HepG2 (cell line): ENCODE results near the gene CAPN9. TPM values are rescaled to one million over a fixed set of nuclear protein-coding genes. Genes with fewer than 3 reads are reported as not detected.

ENCODE experiments used
- ATAC-seq: fragments of 200-7000 bp; cut with Tn5 transposase; 3 replicates; pipeline ENCODE4 v1.9.1; 2020; ENCODE audit warnings: mild to moderate bottlenecking, moderate library complexity
- BruUV-seq: library from RNA; stranded (reverse); fragments of 400-500 nt; replicated peaks from 2 replicates; lab custom pipeline; 2021; lab: Mats Ljungman, UMichigan
- CTCF ChIA-PET: fragments of 300-600 bp; formaldehyde crosslinking; extraction: SDS; loops from one replicate; lab custom pipeline; 2021; ENCODE audit warnings: low total read pairs, inconsistent platforms, low intra/inter-chr PET ratio; lab: Yijun Ruan, JAX
- POLR2A ChIA-PET: fragments of 350-600 bp; sonication (Branson Sonifier 250); formaldehyde crosslinking; loops from one replicate; lab custom pipeline; 2020; ENCODE audit warnings: antibody characterized with exemption, inconsistent platforms; lab: Yijun Ruan, JAX
- DNase-seq: peaks from one replicate; pipeline ENCODE4 v3.0.0-alpha.2; 2015; ENCODE audit warnings: low spot score
- FAIRE-seq: peaks from 3 replicates; lab custom pipeline; 2011; peaks lifted over from hg19 to GRCh38; lab: Jason Lieb, UNC
- H2AFZ ChIP-seq: one replicate; pipeline ENCODE4 v1.6.1; 2011; ENCODE audit warnings: low read length, inconsistent platforms
- H3K27ac ChIP-seq: fragments of 300-600 bp; 3 replicates; pipeline ENCODE4 v1.8.0; 2011; ENCODE audit warnings: mixed run types, mild to moderate bottlenecking, mixed read lengths, low read length, inconsistent platforms; ENCODE audit not compliant: insufficient read depth; ENCODE audit errors: extremely low read length
- H3K27me3 ChIP-seq, 2 experiments: fragments of 200-600 bp in 1 of 2; 2 replicates in 1 of 2; 3 replicates in 1 of 2; pipeline versions ENCODE4 v1.6.0 to v1.8.0; 2011; ENCODE audit warnings: low read length in 2 of 2, mild to moderate bottlenecking in 2 of 2, moderate library complexity in 2 of 2, inconsistent platforms in 1 of 2; ENCODE audit not compliant: insufficient read depth in 2 of 2, control insufficient read depth in 1 of 2
- H3K36me3 ChIP-seq, 2 experiments: fragments of 200-600 bp in 1 of 2; replicated peaks in 1 of 2; 2 replicates in 1 of 2; 3 replicates in 1 of 2; pipeline versions ENCODE4 v1.5.1 to v1.8.0; 2011; ENCODE audit warnings: low read length in 2 of 2, inconsistent platforms in 1 of 2; ENCODE audit not compliant: insufficient read depth in 2 of 2, control insufficient read depth in 1 of 2
- H3K4me1 ChIP-seq: 2 replicates; pipeline ENCODE4 v1.5.1; 2012; ENCODE audit warnings: low read length, inconsistent platforms; ENCODE audit not compliant: insufficient read depth
- H3K4me2 ChIP-seq: 2 replicates; pipeline ENCODE4 v1.6.0; 2011; ENCODE audit warnings: low read depth, low read length, inconsistent platforms
- H3K4me3 ChIP-seq, 3 experiments: fragments of 200-600 bp in 1 of 3; sonication (generic), shearing (Covaris generic) in 1 of 3; replicated peaks in 1 of 3; 2 replicates each; pipeline ENCODE4 v1.5.1; 2011 to 2016; ENCODE audit warnings: low read length in 3 of 3, inconsistent platforms in 2 of 3, low read depth in 2 of 3, mild to moderate bottlenecking in 2 of 3, control low read depth in 1 of 3, mixed read lengths in 1 of 3; ENCODE audit not compliant: insufficient read depth in 1 of 3
- H3K79me2 ChIP-seq: one replicate; pipeline ENCODE4 v1.6.1; 2011; ENCODE audit warnings: low read length, inconsistent platforms; ENCODE audit not compliant: insufficient read depth
- H3K9ac ChIP-seq: 2 replicates; pipeline ENCODE4 v1.6.0; 2011; ENCODE audit warnings: mild to moderate bottlenecking, low read depth, low read length, inconsistent platforms; ENCODE audit not compliant: insufficient read depth
- H3K9me3 ChIP-seq: 2 replicates; pipeline ENCODE4 v1.5.1; 2012; ENCODE audit warnings: mild to moderate bottlenecking, low read length
- H4K20me1 ChIP-seq: 2 replicates; pipeline ENCODE4 v1.6.0; 2011; ENCODE audit warnings: inconsistent platforms, mild to moderate bottlenecking, low read length, moderate library complexity; ENCODE audit not compliant: insufficient read depth
- MED13 ChIP-seq: sonication (generic); formaldehyde crosslinking; IDR thresholded peaks from 2 replicates; pipeline ENCODE4 v1.5.0; 2020; ENCODE audit warnings: missing genetic modification reagents
- MYNN ChIP-seq: sonication (generic); formaldehyde crosslinking; IDR thresholded peaks from 2 replicates; pipeline ENCODE4 v1.4.0; 2020; ENCODE audit warnings: mild to moderate bottlenecking, low read depth, missing genetic modification reagents
- POLR2AphosphoS2 ChIP-seq: IDR thresholded peaks from 2 replicates; pipeline ENCODE4 v1.6.1; 2011; ENCODE audit warnings: low read depth, low read length, improper control_type of control experiment
- RBAK ChIP-seq: sonication (generic); formaldehyde crosslinking; IDR thresholded peaks from 2 replicates; pipeline ENCODE4 v1.5.1; 2020; ENCODE audit warnings: mild to moderate bottlenecking, missing genetic modification reagents
- SMC3 ChIP-seq: IDR thresholded peaks from 2 replicates; pipeline ENCODE4 v1.6.1; 2011; ENCODE audit warnings: low read length, improper control_type of control experiment
- THYN1 ChIP-seq: sonication (generic); formaldehyde crosslinking; IDR thresholded peaks from 2 replicates; pipeline ENCODE4 v1.8.1; 2023; ENCODE audit warnings: low read depth, mild to moderate bottlenecking, moderate library complexity, missing genetic modification reagents, borderline replicate concordance
- ZKSCAN5 ChIP-seq: sonication (generic); formaldehyde crosslinking; IDR thresholded peaks from 2 replicates; pipeline ENCODE4 v1.5.1; 2020; ENCODE audit warnings: mild to moderate bottlenecking, missing genetic modification reagents
- ZNF746 ChIP-seq: sonication (generic); formaldehyde crosslinking; IDR thresholded peaks from 2 replicates; pipeline ENCODE4 v1.8.0; 2022; ENCODE audit warnings: mild to moderate bottlenecking, missing genetic modification reagents
- WGBS: methylation state at CpG from one replicate; pipeline ENCODE4 v1.1.6; 2017; ENCODE audit warnings: low lambda C conversion rate; 5-methylcytosine and 5-hydroxymethylcytosine counted together
- in situ Hi-C: cut with HindIII; loops from 2 replicates; pipeline ENCODE4 v1.10.0; 2017; ENCODE audit warnings: low pct_unique_long_range_greater_than_20kb; ENCODE audit not compliant: extremely low pct_ligation_motif_present
- intact Hi-C: fragments of 100-400 bp; cut with micrococcal nuclease; formaldehyde crosslinking; loops from one replicate; pipeline ENCODE4 v1.10.0; 2022; ENCODE audit not compliant: unreplicated experiment
- polyA plus RNA-seq, 8 experiments: library from polyadenylated mRNA; depleted of rRNA in 3 of 8; stranded (reverse) in 7 of 8; unstranded in 1 of 8; fragments of >200 nt; fragmentation: Illumina TruSeq in 4 of 8; extraction: Trizol in 4 of 8; gene quantifications; 2 replicates each; pipeline versions ENCODE4 v1.2.1 to v1.2.3, GENCODE V29; 2011 to 2016; ENCODE audit warnings: low read depth in 4 of 8, missing spikeins in 1 of 8, mixed read lengths in 1 of 8; ENCODE audit not compliant: insufficient read depth in 1 of 8
- total RNA-seq, 5 experiments: library from RNA; depleted of rRNA; stranded (reverse); fragments of >200 nt; fragmentation: Illumina TruSeq; extraction: Trizol; gene quantifications; 2 replicates each; pipeline ENCODE4 v1.2.3, GENCODE V29; 2016; ENCODE audit warnings: low read depth in 1 of 5
- TF ChIP-seq, protein P1 (sequence below): sonication (generic); formaldehyde crosslinking; IDR thresholded peaks from 2 replicates; pipeline ENCODE4 v1.8.0; 2022; ENCODE audit warnings: missing genetic modification reagents, low read depth, mild to moderate bottlenecking, borderline replicate concordance
- TF ChIP-seq, protein P2 (sequence below): sonication (generic); formaldehyde crosslinking; IDR thresholded peaks from 2 replicates; pipeline ENCODE4 v1.4.0; 2020; ENCODE audit warnings: missing genetic modification reagents, borderline replicate concordance
- TF ChIP-seq, protein P3 (sequence below): sonication (generic); formaldehyde crosslinking; IDR thresholded peaks from 2 replicates; pipeline ENCODE4 v1.5.0; 2020; ENCODE audit warnings: missing genetic modification reagents

The CAPN9 gene
- total and polyA plus RNA-seq, 2 of the 13 experiments (the other 11 are each of a cell fraction or from before 2014, with no cell fraction given): 0.04 to 0.31 TPM

DNA sequence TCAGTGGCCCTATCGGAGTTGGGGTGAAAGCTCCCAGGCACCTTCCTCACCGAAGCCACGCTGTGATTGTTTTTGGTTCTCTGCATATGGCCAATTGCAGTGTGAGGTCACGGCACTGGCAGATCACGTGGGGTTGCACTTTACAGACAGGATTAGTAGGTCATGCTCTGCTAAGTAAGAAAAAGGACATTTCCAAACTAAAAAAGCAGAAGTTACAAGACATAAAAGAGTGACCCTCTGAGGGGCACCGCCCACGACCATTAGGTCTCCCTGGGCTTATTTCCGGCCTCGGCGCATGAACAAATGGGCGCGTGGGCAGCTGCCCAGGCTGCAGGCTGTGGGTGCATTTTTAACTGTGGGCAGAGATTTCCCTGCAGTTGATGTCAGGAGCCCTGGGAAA is 2.0 kb downstream of the CAPN9 start:
- no peak overlapping the region for H3K9ac ChIP-seq
- H3K4me2 ChIP-seq: no peak overlapping the region
- TF ChIP-seq ZNF746 (CRISPR knock-in tag) (no peak), ZKSCAN5 (CRISPR knock-in tag) (no peak), THYN1 (no peak), RBAK (no peak), MED13 (no peak), SMC3 (no peak), MYNN (CRISPR knock-in tag) (no peak), POLR2AphosphoS2 (no peak)
- TF ChIP-seq, protein P1, sequence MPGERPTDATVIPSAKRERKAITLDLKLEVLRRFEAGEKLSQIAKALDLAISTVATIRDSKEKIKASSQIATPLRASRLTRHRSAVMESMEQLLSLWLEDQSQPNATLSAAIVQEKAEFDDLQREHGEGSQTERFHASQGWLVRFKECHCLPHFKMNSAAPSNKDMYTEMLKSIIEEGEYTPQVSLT (CRISPR knock-in tag): no peak
- TF ChIP-seq, protein P2, sequence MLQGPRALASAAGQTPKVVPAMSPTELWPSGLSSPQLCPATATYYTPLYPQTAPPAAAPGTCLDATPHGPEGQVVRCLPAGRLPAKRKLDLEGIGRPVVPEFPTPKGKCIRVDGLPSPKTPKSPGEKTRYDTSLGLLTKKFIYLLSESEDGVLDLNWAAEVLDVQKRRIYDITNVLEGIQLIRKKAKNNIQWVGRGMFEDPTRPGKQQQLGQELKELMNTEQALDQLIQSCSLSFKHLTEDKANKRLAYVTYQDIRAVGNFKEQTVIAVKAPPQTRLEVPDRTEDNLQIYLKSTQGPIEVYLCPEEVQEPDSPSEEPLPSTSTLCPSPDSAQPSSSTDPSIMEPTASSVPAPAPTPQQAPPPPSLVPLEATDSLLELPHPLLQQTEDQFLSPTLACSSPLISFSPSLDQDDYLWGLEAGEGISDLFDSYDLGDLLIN (CRISPR knock-in tag): no peak
- TF ChIP-seq, protein P3, sequence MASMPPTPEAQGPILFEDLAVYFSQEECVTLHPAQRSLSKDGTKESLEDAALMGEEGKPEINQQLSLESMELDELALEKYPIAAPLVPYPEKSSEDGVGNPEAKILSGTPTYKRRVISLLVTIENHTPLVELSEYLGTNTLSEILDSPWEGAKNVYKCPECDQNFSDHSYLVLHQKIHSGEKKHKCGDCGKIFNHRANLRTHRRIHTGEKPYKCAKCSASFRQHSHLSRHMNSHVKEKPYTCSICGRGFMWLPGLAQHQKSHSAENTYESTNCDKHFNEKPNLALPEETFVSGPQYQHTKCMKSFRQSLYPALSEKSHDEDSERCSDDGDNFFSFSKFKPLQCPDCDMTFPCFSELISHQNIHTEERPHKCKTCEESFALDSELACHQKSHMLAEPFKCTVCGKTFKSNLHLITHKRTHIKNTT: no peak
- FAIRE-seq (no peak), ATAC-seq (no peak), DNase-seq (no peak)
- in situ Hi-C loops: no loop called here
- H2AFZ ChIP-seq: no peak overlapping the region
- CTCF ChIA-PET: no interaction called here
- H4K20me1 ChIP-seq: no peaks in the 10 kb centered on the region
- no peaks in the 10 kb centered on the region for H3K79me2 ChIP-seq
- no peaks in the 10 kb centered on the region for H3K27me3 ChIP-seq
- POLR2A ChIA-PET: no interaction called here
- H3K36me3 ChIP-seq: no peaks in the 10 kb centered on the region
- no peaks in the 10 kb centered on the region for H3K9me3 ChIP-seq
- no TSS peak for BruUV-seq
- 88% methylated on average over 12 of the region's 12 CpGs for WGBS
- intact Hi-C loops: no loop called here
- no peak overlapping the region for H3K27ac ChIP-seq
- H3K4me3 ChIP-seq: no peak overlapping the region
- H3K4me1 ChIP-seq: peaks cover 92% of the 10 kb centered on the region
